Fibroblast of skin of right quadriceps (primary cell): ENCODE data around the gene DNAJB4.
"Not testable (repeated sequence)": the region's sequence is repeated elsewhere in the genome, so short reads cannot be mapped to it uniquely, and the experiment has no call there.

Experiments
- DNase-seq: peaks from one replicate; pipeline ENCODE4 v3.0.0-alpha.2; 2013

The DNAJB4 gene

GRCh38 chr1:78040484-78041089, 35.8 kb downstream of the DNAJB4 start:
- DNase-seq, result no peak

GRCh38 chr1:78043436-78043835, 38.7 kb downstream of the DNAJB4 start:
- no peak for DNase-seq

DNA sequence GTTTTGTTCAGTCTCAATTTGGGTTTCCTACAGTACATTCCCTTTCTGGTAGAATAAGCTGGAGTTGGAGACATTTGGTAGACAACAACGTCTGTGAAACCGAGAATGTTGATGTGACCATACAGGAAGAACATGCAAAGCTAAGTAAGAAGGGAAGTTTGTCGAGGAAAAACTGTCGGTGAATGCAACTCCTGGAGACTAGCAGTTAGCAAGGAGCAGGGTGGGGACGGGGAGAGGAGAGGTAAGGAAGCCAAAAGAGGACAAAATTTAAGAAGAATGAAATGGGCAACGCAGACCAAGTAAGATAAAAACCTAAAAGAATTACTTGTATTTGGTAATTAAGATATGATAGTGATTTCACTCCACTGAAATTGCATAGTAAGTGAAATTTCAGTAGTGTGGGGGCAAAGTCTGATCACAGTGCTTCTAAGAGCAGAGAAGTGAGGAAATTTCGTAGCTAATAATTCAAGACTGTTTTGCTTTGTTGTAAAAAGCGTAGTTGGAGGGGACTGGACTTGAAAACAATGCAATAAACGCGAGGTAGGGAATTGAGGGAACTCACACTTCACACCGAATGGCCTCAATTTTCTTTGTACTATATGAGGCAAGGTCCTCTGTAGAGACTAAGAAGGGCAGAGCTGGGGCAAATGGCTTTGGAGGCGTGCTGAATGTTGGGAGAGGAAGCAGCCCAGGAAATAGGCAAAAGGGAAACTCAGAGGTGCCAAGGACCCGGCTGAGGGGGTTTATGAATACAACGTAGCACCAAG, 40.2 kb downstream of the DNAJB4 start:
- DNase-seq, result no peak

GRCh38 chr1:78045563-78045925, 40.8 kb downstream of the DNAJB4 start:
- DNase-seq, result no peak

DNA sequence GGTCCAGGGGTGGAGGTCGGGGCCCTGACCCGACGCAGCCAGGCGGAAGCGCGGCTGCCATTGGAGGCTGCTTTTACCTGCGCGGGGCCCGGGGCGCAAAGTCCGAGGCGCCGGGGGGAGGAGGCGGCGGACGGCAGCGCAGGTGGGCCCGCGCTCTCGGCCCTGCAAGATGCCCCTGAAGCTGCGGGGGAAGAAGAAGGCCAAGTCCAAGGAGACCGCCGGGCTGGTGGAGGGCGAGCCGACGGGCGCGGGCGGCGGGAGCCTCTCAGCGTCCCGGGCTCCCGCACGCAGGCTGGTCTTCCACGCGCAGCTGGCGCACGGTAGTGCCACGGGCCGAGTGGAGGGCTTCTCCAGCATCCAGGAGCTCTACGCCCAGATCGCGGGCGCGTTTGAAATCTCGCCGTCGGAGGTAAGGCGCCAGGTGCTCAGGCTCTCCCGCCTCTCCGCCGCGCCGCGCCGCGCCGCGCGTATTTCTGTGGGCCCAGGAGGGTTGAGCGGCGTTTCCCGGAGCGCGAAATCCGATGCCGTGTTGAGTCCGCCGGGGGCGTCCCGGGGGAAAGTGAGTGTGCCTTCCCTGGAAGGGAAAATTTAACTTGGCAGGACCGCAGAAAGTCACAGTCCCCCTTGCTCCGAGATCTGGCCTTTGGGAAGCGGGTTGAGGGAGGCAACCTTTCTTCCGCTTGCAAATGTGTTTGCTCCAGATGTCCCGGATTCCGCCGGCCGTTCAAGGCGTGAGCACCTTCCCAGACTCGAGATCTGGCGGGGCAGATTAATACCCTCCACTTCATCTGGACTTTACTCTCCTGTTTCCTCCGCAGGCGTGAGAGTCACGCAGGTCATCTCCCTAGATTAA, 41.4 kb downstream of the DNAJB4 start, which contains the start of gene GIPC2:
TSS of gene GIPC2 (plus strand) at position 41 of the 853 bp plus-strand sequence. CDS start at position 170, 129 bp downstream.
- peak; percentile 23 for DNase-seq

- DNase-seq, result no peak
Observed at GRCh38 chr1:78047106-78047505, 42.4 kb downstream of the DNAJB4 start.

DNA sequence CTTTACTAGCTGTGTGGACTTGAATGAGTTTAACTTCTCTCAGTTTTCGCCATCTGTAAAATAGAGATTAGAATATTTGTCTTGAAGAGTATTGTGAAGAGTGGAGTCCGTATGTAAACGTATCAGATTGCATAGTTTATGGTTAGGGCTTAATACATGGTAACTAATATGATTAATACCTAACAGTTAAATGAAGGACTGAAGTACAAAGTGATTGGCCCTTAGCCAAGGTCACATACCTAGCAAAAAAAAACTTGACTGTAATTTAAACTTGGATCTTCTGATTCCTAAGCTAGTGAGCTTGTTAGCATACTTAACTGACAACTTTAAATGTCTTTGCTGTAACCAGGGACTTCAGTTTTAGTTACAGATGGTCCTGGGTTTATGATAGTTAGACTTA, 42.9 kb downstream of the DNAJB4 start:
- no peak for DNase-seq

DNA sequence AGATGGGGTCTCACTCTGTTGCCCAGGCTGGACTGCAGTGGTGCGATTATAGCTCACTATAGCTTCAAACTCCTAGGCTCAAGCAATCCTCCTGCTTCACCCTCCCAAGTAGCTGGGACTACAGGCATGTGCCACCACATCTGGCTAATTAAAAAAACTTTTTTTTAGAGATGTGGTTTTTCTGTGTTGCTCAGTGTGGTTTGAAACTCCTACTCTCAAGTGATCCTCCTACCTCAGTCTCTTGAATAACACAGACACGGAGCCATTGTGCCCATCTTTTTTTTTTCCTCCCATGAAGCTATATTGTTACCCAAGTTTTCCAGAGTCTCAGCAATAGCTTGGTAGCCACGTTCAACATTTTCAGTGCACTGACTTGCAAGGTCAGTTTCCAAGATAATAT, 43.7 kb downstream of the DNAJB4 start:
- no peak for DNase-seq

- DNase-seq, result no peak
Observed at GRCh38 chr1:78049396-78049795, 44.7 kb downstream of the DNAJB4 start.

- no peak for DNase-seq
Observed at GRCh38 chr1:78051005-78051404, 46.3 kb downstream of the DNAJB4 start.

- DNase-seq, result no peak
Observed at GRCh38 chr1:78052685-78053405, 48.1 kb downstream of the DNAJB4 start.

- no peak for DNase-seq
Observed at GRCh38 chr1:78053498-78053897, 48.8 kb downstream of the DNAJB4 start.

GRCh38 chr1:78054559-78054958, 49.8 kb downstream of the DNAJB4 start:
- no peak for DNase-seq

DNA sequence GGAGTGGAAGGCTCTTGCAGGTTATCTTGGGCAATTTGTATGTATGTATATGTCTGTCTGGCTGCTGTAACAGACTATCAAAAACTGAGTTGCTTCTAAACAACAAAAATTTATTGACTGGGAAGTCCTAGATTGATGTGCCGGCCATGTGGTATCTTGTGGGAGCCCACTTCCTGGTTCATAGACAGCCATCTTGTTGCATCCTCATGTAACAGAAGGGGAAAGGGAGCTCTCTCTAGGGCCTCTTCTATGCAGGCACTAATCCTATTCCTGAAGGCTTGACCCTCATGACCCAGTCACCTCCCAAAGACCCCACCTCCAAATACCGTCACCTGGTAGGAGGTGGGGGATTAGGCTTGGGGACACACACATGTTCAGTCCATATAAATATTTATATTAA, 50.2 kb downstream of the DNAJB4 start:
- DNase-seq, result no peak

DNA sequence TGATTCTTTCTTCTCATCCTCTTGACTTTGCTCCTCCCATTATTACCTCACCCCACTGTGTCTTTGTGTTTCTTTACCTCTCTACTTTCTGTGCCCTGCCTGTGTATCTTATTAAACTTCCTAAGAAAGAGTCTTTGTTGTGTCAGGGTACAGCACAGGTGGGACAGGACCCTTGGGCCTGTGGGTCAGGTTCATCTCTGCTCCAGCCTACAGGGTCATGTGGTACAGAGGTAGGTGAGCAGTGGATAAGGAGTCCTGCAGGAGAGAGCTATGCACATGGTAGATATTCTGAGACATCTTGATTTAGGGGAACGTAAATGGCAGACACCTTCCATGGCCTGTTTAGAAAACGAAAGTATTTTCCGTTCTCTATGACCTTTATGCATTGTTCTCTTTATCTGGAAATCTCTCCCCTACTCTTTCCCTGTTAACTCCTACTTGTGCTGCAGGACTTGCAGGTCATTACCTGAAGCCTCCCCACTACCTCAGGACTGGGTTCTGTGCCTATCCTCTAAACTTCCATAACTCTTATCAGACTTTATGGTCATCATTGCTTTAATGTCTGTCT, 50.9 kb downstream of the DNAJB4 start:
- no peak for DNase-seq

DNA sequence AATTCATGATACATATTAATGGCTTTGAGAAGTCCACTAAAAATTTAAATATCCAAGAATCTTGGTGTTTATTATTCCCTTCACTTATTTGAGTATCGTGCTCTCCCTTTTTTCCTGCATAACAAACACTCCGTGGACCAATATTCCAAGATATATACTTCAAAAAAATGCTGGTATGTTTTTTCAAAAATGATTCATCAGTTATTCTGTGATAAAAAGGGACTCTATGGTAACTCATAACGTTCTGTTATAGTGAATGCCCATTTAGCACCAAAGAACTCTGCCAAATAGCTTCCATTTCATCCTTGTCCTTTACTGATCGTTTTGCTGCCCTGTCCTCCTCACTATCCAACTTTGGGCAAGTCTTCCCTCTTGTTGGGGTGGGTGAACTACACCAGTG, 53.9 kb downstream of the DNAJB4 start:
- no peak for DNase-seq

DNA sequence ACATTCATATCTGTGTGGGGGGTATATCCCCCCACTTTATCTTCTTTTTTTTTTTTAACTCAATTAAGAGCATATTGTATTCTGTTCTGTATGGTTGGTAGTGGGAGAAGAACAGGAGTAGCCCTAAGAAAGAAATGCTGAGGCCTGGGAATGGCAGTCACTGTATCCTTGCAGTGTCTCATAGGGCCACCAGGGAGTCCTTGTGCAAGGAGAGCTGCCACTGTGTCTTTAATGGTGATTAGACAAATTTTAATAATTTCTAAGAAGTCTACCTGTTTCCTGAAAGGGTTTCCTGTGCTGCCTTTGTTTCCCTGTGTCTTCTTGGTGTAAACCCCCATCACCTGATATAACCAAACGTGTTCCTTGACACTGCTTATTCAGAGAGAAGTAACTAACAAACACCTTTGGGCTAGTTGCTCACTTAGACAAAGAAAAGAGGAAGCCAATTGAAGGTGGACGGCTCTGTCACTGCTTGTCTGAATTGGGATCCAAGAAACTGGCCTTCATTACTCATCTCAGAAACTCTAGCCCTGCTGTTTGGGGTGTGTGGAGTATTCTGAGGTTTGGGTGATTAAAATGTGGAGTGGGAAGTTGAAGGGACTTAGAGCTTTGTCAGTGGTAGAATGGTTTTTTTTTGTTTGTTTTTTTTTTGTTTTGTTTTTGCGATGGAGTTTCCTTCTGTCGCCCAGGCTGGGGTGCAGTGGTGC, 56.3 kb downstream of the DNAJB4 start:
- peak; percentile 24 for DNase-seq

DNA sequence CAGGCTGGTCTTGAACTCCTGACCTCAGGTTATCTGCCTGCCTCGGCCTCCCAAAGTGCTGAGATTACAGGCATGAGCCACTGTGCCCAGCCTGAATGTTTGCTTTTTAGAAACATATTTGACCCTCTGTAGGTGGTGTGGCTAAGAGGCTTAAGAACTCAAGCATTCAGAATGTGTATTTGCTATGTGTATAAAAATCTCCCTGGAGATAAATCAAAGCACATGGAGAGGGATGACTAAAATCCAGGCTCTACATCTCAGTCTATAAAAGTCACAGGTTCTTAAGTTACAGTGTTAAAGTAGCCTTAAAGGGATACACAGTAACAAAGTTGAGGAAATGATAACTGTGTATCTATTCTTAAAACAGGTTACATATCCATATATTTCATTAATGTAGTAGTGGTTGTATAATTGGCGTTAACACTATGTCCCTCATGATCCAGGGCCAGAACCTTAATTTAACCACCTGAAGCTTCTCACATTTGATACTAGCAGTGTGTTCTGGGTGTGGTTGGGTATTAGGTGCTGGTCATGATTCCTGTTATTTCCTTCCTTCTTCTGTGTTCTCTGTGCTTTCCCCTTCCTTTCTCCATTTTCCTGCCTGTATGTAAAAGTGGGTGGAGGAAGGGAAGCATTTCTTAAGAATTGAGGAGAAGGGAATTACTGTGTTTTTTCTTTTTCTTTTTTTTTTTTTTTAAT, 57.2 kb downstream of the DNAJB4 start:
- DNase-seq, result peak; percentile 88

- DNase-seq, result not testable (repeated sequence)
Observed at GRCh38 chr1:78064886-78065285, 60.1 kb downstream of the DNAJB4 start.
